Panc1 (cell line): ENCODE results near the gene FBXO46. TPM values are rescaled to one million over a fixed set of nuclear protein-coding genes. Genes with fewer than 3 reads are reported as not detected.

Experiments
- ATAC-seq: fragments of 200-7000 bp; cut with Tn5 transposase; 2 replicates; pipeline ENCODE4 v1.9.1; 2020; ENCODE audit warnings: mild to moderate bottlenecking, moderate library complexity
- BruUV-seq: library from RNA; stranded (reverse); fragments of 400-500 nt; replicated peaks from 2 replicates; lab custom pipeline; 2021; lab: Mats Ljungman, UMichigan
- CTCF ChIA-PET: fragments of 300-600 bp; sonication (Branson Sonifier 250); formaldehyde crosslinking; loops from one replicate; lab custom pipeline; 2022; ENCODE audit warnings: antibody characterized with exemption; lab: Charles Lee
- POLR2A ChIA-PET: fragments of 300-600 bp; sonication (Branson Sonifier 250); formaldehyde crosslinking; loops from one replicate; lab custom pipeline; 2022; ENCODE audit warnings: antibody characterized with exemption; lab: Charles Lee
- DNase-seq: peaks from one replicate; pipeline ENCODE4 v3.0.0-alpha.2; 2010; ENCODE audit warnings: low read depth, low spot score
- H3K27ac ChIP-seq: 2 replicates; pipeline ENCODE4 v1.5.1; 2011; ENCODE audit warnings: mild to moderate bottlenecking, low read length, inconsistent platforms
- H3K27me3 ChIP-seq: fragments of 200-500 bp; sonication (Bioruptor generic); 2 replicates; pipeline ENCODE4 v1.6.0; 2014; ENCODE audit warnings: low read length, inconsistent platforms; ENCODE audit not compliant: control insufficient read depth, insufficient read depth
- H3K36me3 ChIP-seq: fragments of 200-500 bp; sonication (Bioruptor generic); 2 replicates; pipeline ENCODE4 v1.5.1; 2014; ENCODE audit warnings: inconsistent platforms, mild to moderate bottlenecking, low read length, moderate library complexity; ENCODE audit not compliant: control insufficient read depth, insufficient read depth
- H3K4me1 ChIP-seq: 2 replicates; pipeline ENCODE4 v1.5.1; 2011; ENCODE audit warnings: inconsistent platforms, mild to moderate bottlenecking, low read length, moderate library complexity; ENCODE audit not compliant: control insufficient read depth, insufficient read depth
- H3K4me3 ChIP-seq, 2 experiments: 2 replicates each; pipeline ENCODE4 v1.5.1; 2011 to 2012; ENCODE audit warnings: low read depth in 2 of 2, low read length in 2 of 2, mild to moderate bottlenecking in 2 of 2, inconsistent platforms in 1 of 2, moderate library complexity in 1 of 2
- H3K9me3 ChIP-seq: fragments of 200-500 bp; sonication (Bioruptor generic); 2 replicates; pipeline ENCODE4 v1.5.1; 2014; ENCODE audit warnings: low read depth, mild to moderate bottlenecking, inconsistent platforms, low read length, moderate library complexity; ENCODE audit not compliant: control insufficient read depth, insufficient read depth
- CTCF ChIP-seq: fragments of 450-650 bp; IDR thresholded peaks from 2 replicates; pipeline ENCODE4 v1.5.1; 2017; ENCODE audit warnings: mild to moderate bottlenecking
- POLR2AphosphoS5 ChIP-seq: IDR thresholded peaks from 2 replicates; pipeline ENCODE4 v1.6.1; 2012; ENCODE audit warnings: mild to moderate bottlenecking, low read depth, low read length, moderate library complexity
- SIN3A ChIP-seq: IDR thresholded peaks from 2 replicates; pipeline ENCODE4 v1.6.1; 2012; ENCODE audit warnings: low read depth, mild to moderate bottlenecking, low read length, moderate library complexity, borderline replicate concordance; ENCODE audit not compliant: insufficient read depth
- TCF7L2 ChIP-seq: IDR thresholded peaks from 2 replicates; pipeline ENCODE4 v1.6.1; 2011; ENCODE audit warnings: mild to moderate bottlenecking, low read depth, low read length, inconsistent platforms
- in situ Hi-C: cut with HindIII; loops from 2 replicates; pipeline ENCODE4 v1.10.0; 2016; ENCODE audit warnings: low sequenced_read_pairs, low pct_unique_long_range_greater_than_20kb
- intact Hi-C: fragments of 100-400 bp; cut with micrococcal nuclease; formaldehyde crosslinking; loops from one replicate; pipeline ENCODE4 v1.10.0; 2022; ENCODE audit not compliant: unreplicated experiment
- total RNA-seq: library from RNA; stranded (reverse); gene quantifications from one replicate; pipeline ENCODE4 v1.2.1, GENCODE V29; 2021; ENCODE audit not compliant: unreplicated experiment
- TF ChIP-seq, protein P1 (sequence below), 2 experiments: IDR thresholded peaks; 2 replicates each; pipeline ENCODE4 v1.6.1; 2011 to 2012; ENCODE audit warnings: low read depth in 2 of 2, control low read depth in 1 of 2, low read length in 1 of 2, mild to moderate bottlenecking in 1 of 2, moderate library complexity in 1 of 2; ENCODE audit not compliant: insufficient read depth in 1 of 2

The FBXO46 gene
- total RNA-seq, 1 experiment from 2014 or later: 25.1 TPM

GRCh38 chr19:45705710-45706415 is 24.8 kb downstream of the FBXO46 start:
- TF ChIP-seq CTCF (no peak), POLR2AphosphoS5 (no peak), SIN3A (no peak), TCF7L2 (no peak)
- TF ChIP-seq, protein P1, sequence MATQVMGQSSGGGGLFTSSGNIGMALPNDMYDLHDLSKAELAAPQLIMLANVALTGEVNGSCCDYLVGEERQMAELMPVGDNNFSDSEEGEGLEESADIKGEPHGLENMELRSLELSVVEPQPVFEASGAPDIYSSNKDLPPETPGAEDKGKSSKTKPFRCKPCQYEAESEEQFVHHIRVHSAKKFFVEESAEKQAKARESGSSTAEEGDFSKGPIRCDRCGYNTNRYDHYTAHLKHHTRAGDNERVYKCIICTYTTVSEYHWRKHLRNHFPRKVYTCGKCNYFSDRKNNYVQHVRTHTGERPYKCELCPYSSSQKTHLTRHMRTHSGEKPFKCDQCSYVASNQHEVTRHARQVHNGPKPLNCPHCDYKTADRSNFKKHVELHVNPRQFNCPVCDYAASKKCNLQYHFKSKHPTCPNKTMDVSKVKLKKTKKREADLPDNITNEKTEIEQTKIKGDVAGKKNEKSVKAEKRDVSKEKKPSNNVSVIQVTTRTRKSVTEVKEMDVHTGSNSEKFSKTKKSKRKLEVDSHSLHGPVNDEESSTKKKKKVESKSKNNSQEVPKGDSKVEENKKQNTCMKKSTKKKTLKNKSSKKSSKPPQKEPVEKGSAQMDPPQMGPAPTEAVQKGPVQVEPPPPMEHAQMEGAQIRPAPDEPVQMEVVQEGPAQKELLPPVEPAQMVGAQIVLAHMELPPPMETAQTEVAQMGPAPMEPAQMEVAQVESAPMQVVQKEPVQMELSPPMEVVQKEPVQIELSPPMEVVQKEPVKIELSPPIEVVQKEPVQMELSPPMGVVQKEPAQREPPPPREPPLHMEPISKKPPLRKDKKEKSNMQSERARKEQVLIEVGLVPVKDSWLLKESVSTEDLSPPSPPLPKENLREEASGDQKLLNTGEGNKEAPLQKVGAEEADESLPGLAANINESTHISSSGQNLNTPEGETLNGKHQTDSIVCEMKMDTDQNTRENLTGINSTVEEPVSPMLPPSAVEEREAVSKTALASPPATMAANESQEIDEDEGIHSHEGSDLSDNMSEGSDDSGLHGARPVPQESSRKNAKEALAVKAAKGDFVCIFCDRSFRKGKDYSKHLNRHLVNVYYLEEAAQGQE (IDR thresholded peaks at IDR 0.05; ENCODE audit: insufficient read depth in 1 of 2, low read depth in 2 of 2, low read length in 1 of 2): no peak
- ChIA-PET POLR2A (interaction anchor here (0.5 kb wide), 1 partner anchor 63 kb away, joined by 7 read pairs; the partner anchor contains the start of gene SIX5), CTCF (no interaction called here)
- Histone ChIP-seq H3K36me3 (no peaks in the 10 kb centered on the region), H3K4me3 (no peak overlapping the region), H3K27me3 (no peaks in the 10 kb centered on the region), H3K9me3 (no peaks in the 10 kb centered on the region), H3K27ac (no peak overlapping the region), H3K4me1 (no peaks in the 10 kb centered on the region; the same call in 1 of the 2 replicates)
- intact Hi-C loops (loop anchor here (10.0 kb wide), 1 partner anchor 59 kb away; the partner anchor contains the start of gene SIX5), in situ Hi-C loops (no loop called here)
- DNase-seq (no peak), ATAC-seq (no peak)
- BruUV-seq: no TSS peak

GRCh38 chr19:45705115-45705514 is 25.6 kb downstream of the FBXO46 start:
- no peak overlapping the region for H3K27ac ChIP-seq
- no peaks in the 10 kb centered on the region for H3K27me3 ChIP-seq
- CTCF ChIA-PET: no interaction called here
- no peaks in the 10 kb centered on the region for H3K9me3 ChIP-seq
- no peak overlapping the region for H3K4me3 ChIP-seq
- in situ Hi-C loops: no loop called here
- no peaks in the 10 kb centered on the region for H3K4me1 ChIP-seq
- intact Hi-C loops: loop anchor here (10.0 kb wide), 1 partner anchor 60 kb away; the partner anchor contains the start of gene SIX5
- ATAC-seq (peak; percentile 27; the same call in 1 of the 2 replicates), DNase-seq (no peak)
- H3K36me3 ChIP-seq: no peaks in the 10 kb centered on the region
- BruUV-seq: no TSS peak
- TF ChIP-seq SIN3A: no peak
- no peak for TF ChIP-seq POLR2AphosphoS5
- TF ChIP-seq TCF7L2: no peak
- no peak for TF ChIP-seq CTCF
- TF ChIP-seq, protein P1 (IDR thresholded peaks at IDR 0.05; ENCODE audit: insufficient read depth in 1 of 2, low read depth in 2 of 2, low read length in 1 of 2): no peak
- POLR2A ChIA-PET: no interaction called here
